NCI-H128 (cell line): ENCODE results near the gene PLA2G15.
A peak's percentile ranks its signal among the peaks of the same experiment; 100 is the strongest.

ENCODE experiments used
- DNase-seq: peaks from one replicate; lab custom pipeline; 2025; ENCODE audit not compliant: unreplicated experiment; lab: John Stamatoyannopoulos, UW

The PLA2G15 gene

GRCh38 chr16:68250951-68251350 lies 5.8 kb downstream of the PLA2G15 start:
- DNase-seq = no peak

GRCh38 chr16:68251832-68252231 lies 6.7 kb downstream of the PLA2G15 start:
- no peak for DNase-seq

- DNase-seq = no peak
These were observed 7.2 kb downstream of the PLA2G15 start for GRCh38 chr16:68252383-68252782.

- no peak for DNase-seq
These were observed 8.5 kb downstream of the PLA2G15 start for GRCh38 chr16:68253721-68254120.

GRCh38 chr16:68255712-68256111 lies 10.5 kb downstream of the PLA2G15 start:
- no peak for DNase-seq

GRCh38 chr16:68257251-68257905 lies 12.2 kb downstream of the PLA2G15 start:
- no peak for DNase-seq

- DNase-seq = no peak
These were observed 13.0 kb downstream of the PLA2G15 start for GRCh38 chr16:68257906-68258800.

- no peak for DNase-seq
These were observed 14.0 kb downstream of the PLA2G15 start for GRCh38 chr16:68259007-68259825.

- DNase-seq = no peak
These were observed 18.5 kb downstream of the PLA2G15 start for GRCh38 chr16:68263559-68264127.

- no peak for DNase-seq
These were observed 19.2 kb downstream of the PLA2G15 start, which contains the start of gene SLC7A6 for GRCh38 chr16:68264128-68265077. Gene SLC7A6, plus strand, starts transcription at chr16:68264526. Its CDS starts 10,201 bp downstream, at chr16:68274727.

GRCh38 chr16:68265078-68265920 lies 20.1 kb downstream of the PLA2G15 start:
- DNase-seq = no peak

GRCh38 chr16:68267612-68268405 lies 22.6 kb downstream of the PLA2G15 start:
- peak; percentile 55 for DNase-seq

- DNase-seq = no peak
These were observed 24.6 kb downstream of the PLA2G15 start for GRCh38 chr16:68269793-68270192.

GRCh38 chr16:68270353-68270752 lies 25.2 kb downstream of the PLA2G15 start:
- DNase-seq = no peak

- peak; percentile 35 for DNase-seq
These were observed 27.5 kb downstream of the PLA2G15 start for GRCh38 chr16:68272507-68273209.

GRCh38 chr16:68273459-68273858 lies 28.3 kb downstream of the PLA2G15 start:
- no peak for DNase-seq

- DNase-seq = no peak
These were observed 28.7 kb downstream of the PLA2G15 start for GRCh38 chr16:68273896-68274295.

- DNase-seq = no peak
These were observed 29.3 kb downstream of the PLA2G15 start for GRCh38 chr16:68274441-68274840.
